Activated CD4-positive, alpha-beta T cell treated with anti-CD3 and anti-CD28 coated beads, Interleukin-2, amount 10 ng/mL, durations not matched to agents 7 days and 5 days (primary cell): Measurements from ENCODE around the gene SAMD4A. TPM values are rescaled to one million over a fixed set of nuclear protein-coding genes. Genes with fewer than 3 reads are reported as not detected.

Source experiments
- CTCF ChIA-PET: fragments of 350-600 bp; sonication (Branson Sonifier 250); formaldehyde crosslinking; loops from one replicate; lab custom pipeline; 2021; ENCODE audit warnings: antibody characterized with exemption; lab: Charles Lee
- POLR2A ChIA-PET: fragments of 350-600 bp; sonication (Branson Sonifier 250); formaldehyde crosslinking; loops from one replicate; lab custom pipeline; 2021; ENCODE audit warnings: antibody characterized with exemption; lab: Charles Lee
- DNase-seq: peaks from one replicate; pipeline ENCODE4 v3.0.0-alpha.2; 2020
- H3K27ac Mint-ChIP-seq: one replicate; pipeline ENCODE4 v1.8.0; 2021; ENCODE audit warnings: mild to moderate bottlenecking, moderate library complexity, mixed read lengths
- H3K27me3 Mint-ChIP-seq: one replicate; pipeline ENCODE4 v1.8.0; 2021; ENCODE audit warnings: mixed read lengths
- H3K36me3 Mint-ChIP-seq: one replicate; pipeline ENCODE4 v1.8.0; 2021; ENCODE audit warnings: low read depth, mixed read lengths
- H3K4me1 Mint-ChIP-seq: one replicate; pipeline ENCODE4 v1.8.0; 2021; ENCODE audit warnings: mixed read lengths
- H3K4me3 Mint-ChIP-seq: one replicate; pipeline ENCODE4 v1.8.0; 2021; ENCODE audit warnings: mild to moderate bottlenecking, moderate library complexity, mixed read lengths
- H3K9me3 Mint-ChIP-seq: one replicate; pipeline ENCODE4 v1.8.0; 2021; ENCODE audit warnings: mixed read lengths
- total RNA-seq, 2 experiments: library from RNA; stranded (reverse); gene quantifications; one replicate each; pipeline ENCODE4 v1.2.3, GENCODE V29; 2021

SAMD4A gene
- total RNA-seq, 2 experiments from 2014 or later, result 0.54 to 0.62 TPM

DNA sequence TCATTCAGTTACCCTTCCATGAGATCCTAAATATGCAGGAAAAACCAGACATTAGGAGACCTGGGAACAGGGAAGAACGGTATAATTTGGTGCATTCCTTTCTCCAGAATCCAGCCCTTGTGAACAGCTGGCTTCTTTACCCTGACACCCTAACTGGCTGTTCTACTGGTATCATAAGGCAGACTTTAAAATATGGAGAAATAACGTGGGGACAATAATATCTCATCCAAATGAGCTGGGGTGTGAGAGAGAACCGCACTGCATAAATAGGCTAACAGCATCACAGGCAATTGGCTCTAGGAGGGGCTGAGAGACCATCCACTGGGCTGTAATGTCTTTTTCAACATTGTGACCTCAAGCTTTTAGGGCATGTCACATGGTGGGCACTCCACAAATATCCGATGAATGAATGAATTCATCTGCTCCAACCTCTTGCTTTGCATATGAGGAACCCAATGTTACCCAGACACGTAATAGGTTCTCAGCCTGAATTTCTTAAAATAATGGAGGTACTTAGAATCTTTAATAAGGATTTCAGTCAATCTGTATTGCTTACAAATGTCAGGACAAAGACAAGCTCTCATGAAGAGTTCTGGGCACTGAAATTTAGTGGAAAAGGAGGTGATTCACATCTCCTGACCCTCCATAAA, 157.9 kb downstream of the SAMD4A start:
- Mint-ChIP-seq H3K4me1 (peaks cover 30% of the 10 kb centered on the region), H3K27me3 (peaks cover 18% of the 10 kb centered on the region), H3K4me3 (no peak overlapping the region), H3K36me3 (peaks cover 1% of the 10 kb centered on the region), H3K9me3 (no peaks in the 10 kb centered on the region), H3K27ac (no peak overlapping the region)
- POLR2A ChIA-PET, result no interaction called here
- CTCF ChIA-PET, result interaction anchor here (0.6 to 1.4 kb wide), 3 partner anchors 14 to 81 kb away, joined by 3 to 5 read pairs (median 3); no protein-coding TSS in a partner anchor
- DNase-seq, result no peak

DNA sequence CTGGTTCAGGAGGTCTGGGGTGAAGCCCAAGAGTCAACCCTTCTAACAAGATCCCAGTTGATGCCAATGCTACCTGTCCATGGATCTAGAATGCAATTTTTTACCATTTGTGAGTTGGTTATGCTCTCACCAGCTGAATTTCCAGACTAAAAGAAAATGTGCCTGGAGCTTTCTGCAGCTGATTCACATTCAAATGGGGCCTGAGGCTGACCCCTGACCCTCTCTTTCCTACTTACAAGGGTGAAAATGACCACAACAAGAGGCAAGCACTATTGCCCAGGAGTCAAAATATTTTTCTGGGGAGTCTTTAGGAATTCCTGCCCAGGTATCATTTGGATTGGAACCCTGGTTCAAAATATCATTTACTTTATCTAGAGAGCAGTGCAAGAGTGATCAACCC, 159.1 kb downstream of the SAMD4A start:
- POLR2A ChIA-PET, result no interaction called here
- H3K36me3 Mint-ChIP-seq, result peaks cover 1% of the 10 kb centered on the region
- no peaks in the 10 kb centered on the region for H3K9me3 Mint-ChIP-seq
- peaks cover 16% of the 10 kb centered on the region for H3K27me3 Mint-ChIP-seq
- H3K4me3 Mint-ChIP-seq, result no peak overlapping the region
- H3K4me1 Mint-ChIP-seq, result peaks cover 38% of the 10 kb centered on the region
- DNase-seq, result no peak
- CTCF ChIA-PET, result interaction anchor here (1.4 kb wide), 1 partner anchor 15 kb away, joined by 5 read pairs; no protein-coding TSS in a partner anchor
- H3K27ac Mint-ChIP-seq, result no peak overlapping the region

DNA sequence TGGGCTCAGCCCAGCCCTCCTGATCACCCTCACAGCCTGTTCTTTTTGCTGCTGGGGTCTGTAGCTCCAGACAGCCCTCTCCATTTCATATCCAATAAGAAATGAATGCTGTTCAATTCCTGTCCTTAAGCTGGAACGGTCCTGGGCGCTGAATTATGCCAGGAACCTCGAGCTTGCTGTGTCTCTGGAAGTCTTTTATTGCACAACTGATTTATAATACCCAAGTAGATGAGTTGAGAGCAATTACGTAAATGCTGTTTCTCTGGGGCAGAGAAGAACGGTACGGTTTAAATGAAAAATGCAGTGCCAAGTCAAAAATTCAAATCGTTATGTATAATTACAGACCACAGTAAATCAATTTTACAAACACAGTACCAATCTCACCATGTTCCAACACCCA, 161.0 kb downstream of the SAMD4A start:
- no peak for DNase-seq
- H3K9me3 Mint-ChIP-seq, result no peaks in the 10 kb centered on the region
- no peak overlapping the region for H3K4me3 Mint-ChIP-seq
- H3K36me3 Mint-ChIP-seq, result no peaks in the 10 kb centered on the region
- no peak overlapping the region for H3K27ac Mint-ChIP-seq
- CTCF ChIA-PET, result interaction anchor here (1.1 to 3.8 kb wide), 2 partner anchors 22 to 46 kb away, joined by 4 to 19 read pairs; no protein-coding TSS in a partner anchor
- POLR2A ChIA-PET, result no interaction called here
- peaks cover 32% of the 10 kb centered on the region for H3K4me1 Mint-ChIP-seq
- peaks cover 17% of the 10 kb centered on the region for H3K27me3 Mint-ChIP-seq

DNA sequence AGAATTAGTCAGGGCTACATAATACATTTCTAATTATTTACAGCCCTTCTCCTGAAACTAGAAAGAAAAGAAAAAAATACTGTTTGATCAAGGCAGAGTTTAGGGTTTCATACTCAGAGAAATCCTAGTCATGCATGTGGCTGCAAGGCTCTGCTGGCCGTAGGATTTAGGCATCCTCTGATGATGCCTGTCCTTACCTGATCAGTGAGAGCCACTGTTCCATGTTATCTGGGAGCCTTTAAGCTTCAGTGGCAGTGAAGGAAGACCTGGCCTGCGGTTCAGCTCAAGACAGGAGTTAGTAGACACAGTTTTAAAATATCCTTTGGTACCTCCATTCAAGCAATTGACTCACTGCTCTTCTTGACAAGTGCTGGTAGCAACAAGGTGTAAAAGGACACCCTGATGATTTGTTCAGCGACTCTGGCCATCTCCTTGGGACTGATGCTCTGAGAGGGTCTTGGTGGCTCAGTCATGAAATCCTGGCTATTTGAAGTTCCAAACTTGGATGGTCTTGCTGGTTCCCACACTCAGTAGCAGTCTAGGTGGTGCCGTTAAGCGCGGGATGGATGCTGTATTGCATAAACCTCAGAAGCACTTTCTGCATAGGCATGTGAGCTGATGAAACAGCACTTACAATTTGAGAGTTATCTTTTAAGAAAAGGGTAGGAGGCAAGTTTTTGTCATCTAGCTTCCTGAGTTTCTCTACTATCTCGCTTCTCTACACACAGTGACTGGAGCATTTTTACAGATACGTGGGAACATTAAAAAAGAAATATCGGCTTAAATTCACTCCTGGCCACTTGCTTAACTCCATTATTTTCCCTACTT, 162.0 kb downstream of the SAMD4A start:
- Mint-ChIP-seq H3K36me3 (no peaks in the 10 kb centered on the region), H3K4me1 (peaks cover 38% of the 10 kb centered on the region), H3K4me3 (no peak overlapping the region), H3K27me3 (peaks cover 14% of the 10 kb centered on the region), H3K27ac (no peak overlapping the region), H3K9me3 (no peaks in the 10 kb centered on the region)
- no peak for DNase-seq
- CTCF ChIA-PET, result interaction anchor here (1.1 to 3.8 kb wide), 3 partner anchors 23 to 88 kb away, joined by 3 to 19 read pairs (median 4); no protein-coding TSS in a partner anchor
- POLR2A ChIA-PET, result interaction anchor here (0.6 kb wide), 1 partner anchor 126 kb away, joined by 5 read pairs; no protein-coding TSS in a partner anchor

DNA sequence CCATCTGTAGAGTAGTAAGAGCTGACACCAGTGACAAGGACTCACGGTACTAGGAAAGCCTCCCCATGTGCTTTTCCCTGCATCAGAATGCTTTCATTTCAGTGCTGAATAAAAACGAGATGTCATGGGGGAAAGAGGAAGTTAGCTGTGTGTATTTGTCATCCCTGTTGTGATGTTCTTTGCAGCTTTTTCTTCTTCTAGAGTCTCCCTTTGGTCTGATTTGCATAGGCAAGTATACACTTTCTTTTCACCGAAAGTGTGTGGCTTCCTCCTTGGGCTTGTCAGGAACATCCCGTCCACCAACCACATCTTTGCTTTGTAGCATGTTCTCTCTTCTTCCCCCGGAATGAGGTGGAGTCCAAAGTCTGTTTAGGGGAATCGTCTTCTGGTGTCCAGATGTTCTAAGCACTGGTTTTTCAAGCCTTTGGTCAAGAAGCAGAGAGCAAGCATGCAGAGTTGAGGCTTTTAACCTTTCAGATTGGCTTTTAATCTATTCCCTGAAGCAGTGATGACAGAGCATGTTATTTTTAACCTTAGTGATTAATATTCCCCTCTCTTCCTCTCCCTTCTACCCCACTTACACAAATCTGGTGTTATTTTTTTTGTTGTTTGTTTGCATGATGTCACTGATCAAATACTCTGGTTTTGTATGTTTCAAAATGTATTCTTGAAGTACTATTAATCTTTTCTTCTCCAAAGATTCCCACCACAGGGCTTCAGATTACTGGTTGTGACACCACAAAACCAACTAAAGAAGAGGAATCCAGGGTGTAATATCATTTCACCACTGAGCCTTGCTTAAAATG, 163.4 kb downstream of the SAMD4A start:
- peak overlapping the region; percentile 39 for H3K4me3 Mint-ChIP-seq
- peak; percentile 53 for DNase-seq
- peak overlapping the region; percentile 79 for H3K27ac Mint-ChIP-seq
- H3K9me3 Mint-ChIP-seq, result no peaks in the 10 kb centered on the region
- ChIA-PET CTCF (interaction anchor here (3.8 kb wide), 1 partner anchor 43 kb away, joined by 19 read pairs; no protein-coding TSS in a partner anchor), POLR2A (interaction anchor here (0.7 kb wide), 1 partner anchor 249 kb away, joined by 3 read pairs; no protein-coding TSS in a partner anchor)
- peaks cover 38% of the 10 kb centered on the region for H3K4me1 Mint-ChIP-seq
- peaks cover 12% of the 10 kb centered on the region for H3K27me3 Mint-ChIP-seq
- no peaks in the 10 kb centered on the region for H3K36me3 Mint-ChIP-seq

DNA sequence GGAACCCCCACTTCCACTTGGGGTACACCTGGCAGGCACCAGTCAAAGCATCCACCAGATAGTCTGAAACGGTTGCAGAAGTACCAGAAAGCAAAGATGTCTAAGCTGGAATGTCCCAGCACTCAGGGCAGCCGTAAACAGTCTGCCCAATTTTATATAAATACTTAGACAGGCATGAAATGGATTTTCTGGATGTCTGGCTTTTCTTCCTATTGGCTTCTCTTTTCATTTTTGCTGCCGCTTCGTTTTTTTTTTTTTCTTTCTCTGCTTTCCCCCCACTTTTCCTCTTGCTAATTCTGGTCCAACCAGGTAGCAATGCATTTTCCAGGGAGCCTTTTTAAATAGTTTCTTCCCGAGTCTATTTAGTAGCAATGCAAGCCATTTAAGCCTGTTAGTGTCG, 168.0 kb downstream of the SAMD4A start:
- Mint-ChIP-seq H3K4me3 (no peak overlapping the region), H3K27me3 (peaks cover 2% of the 10 kb centered on the region), H3K9me3 (no peaks in the 10 kb centered on the region), H3K36me3 (peaks cover 3% of the 10 kb centered on the region), H3K4me1 (peaks cover 49% of the 10 kb centered on the region), H3K27ac (no peak overlapping the region)
- ChIA-PET CTCF (interaction anchor here (1.0 to 1.5 kb wide), 5 partner anchors 13 to 38 kb away, joined by 3 to 4 read pairs (median 3); no protein-coding TSS in a partner anchor), POLR2A (interaction anchor here (0.7 kb wide), 1 partner anchor 1439 kb away, joined by 3 read pairs; no protein-coding TSS in a partner anchor)
- DNase-seq, result no peak

DNA sequence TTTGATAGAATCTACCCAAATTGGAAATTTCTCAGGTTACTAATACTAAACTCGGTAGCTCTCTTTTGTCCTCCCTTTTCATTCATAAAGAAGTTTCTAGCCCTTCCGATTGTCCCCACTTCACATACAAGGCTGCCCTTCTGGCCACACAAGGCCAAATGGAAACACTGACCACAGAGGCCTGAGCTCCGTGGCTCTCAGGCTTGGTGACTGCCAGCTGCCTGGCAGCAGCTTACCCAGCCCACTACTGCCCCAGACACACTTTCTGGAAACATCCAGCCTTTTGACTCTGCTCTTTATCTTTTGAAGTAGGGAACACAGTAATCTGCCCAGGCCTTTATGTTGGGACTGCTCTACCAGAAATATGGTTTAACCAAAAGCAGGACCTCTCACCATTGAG, 168.5 kb downstream of the SAMD4A start:
- H3K27me3 Mint-ChIP-seq, result peaks cover 2% of the 10 kb centered on the region
- DNase-seq, result no peak
- peaks cover 4% of the 10 kb centered on the region for H3K9me3 Mint-ChIP-seq
- H3K4me3 Mint-ChIP-seq, result no peak overlapping the region
- peaks cover 4% of the 10 kb centered on the region for H3K36me3 Mint-ChIP-seq
- CTCF ChIA-PET, result interaction anchor here (1.3 to 1.5 kb wide), 2 partner anchors 16 to 32 kb away, joined by 3 to 4 read pairs; no protein-coding TSS in a partner anchor
- POLR2A ChIA-PET, result no interaction called here
- peaks cover 44% of the 10 kb centered on the region for H3K4me1 Mint-ChIP-seq
- no peak overlapping the region for H3K27ac Mint-ChIP-seq

DNA sequence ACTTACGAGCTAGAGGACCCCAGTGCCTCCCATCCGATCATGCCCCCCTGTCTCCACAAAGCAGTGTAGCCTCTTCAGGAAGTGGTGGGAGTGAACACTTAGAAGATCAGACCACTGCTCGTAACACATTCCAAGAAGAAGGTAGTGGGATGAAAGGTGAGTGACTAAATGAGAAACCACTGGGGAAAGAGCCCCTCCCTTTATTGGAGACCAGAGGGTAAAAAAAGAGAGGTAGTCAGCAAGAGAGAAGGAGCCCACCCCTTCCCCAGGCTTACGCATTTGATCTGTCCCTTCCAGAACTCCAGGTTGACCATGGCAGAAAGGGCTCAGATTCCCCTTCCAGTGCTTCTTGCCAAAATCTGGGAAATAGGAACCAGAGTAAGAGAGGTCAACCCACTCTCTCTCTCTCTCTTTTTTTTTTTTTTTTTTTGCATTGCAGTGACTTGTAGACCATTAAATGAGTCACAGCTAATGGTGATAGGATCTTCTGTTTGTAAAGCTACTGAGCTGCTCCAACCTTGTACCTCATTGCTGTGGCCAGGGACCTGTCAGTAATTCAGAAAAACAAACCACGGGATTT, 170.3 kb downstream of the SAMD4A start:
- no peak overlapping the region for H3K4me3 Mint-ChIP-seq
- DNase-seq, result no peak
- peak overlapping the region; percentile 38 for H3K27ac Mint-ChIP-seq

DNA sequence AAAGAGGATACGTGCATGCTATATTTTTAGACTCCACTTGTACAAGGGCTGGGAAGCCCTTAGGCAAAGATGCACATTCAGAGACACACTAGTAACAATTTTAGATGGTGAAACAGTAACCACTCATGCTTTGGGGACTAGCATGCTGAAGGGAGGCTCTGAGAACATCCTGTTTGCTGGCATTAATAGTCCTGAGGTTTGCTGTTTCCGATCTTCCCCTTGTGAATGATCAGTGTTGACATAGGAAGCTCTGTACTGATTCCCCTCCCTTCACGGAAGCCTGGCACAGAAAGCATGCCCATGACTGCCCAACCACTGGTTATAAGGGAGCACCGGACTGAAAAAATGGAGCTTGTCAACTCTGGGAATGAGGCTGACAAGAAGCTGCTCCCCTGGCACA, 171.1 kb downstream of the SAMD4A start:
- peaks cover 7% of the 10 kb centered on the region for H3K9me3 Mint-ChIP-seq
- ChIA-PET CTCF (interaction anchor here (1.1 kb wide), 1 partner anchor 66 kb away, joined by 3 read pairs; no protein-coding TSS in a partner anchor), POLR2A (no interaction called here)
- no peak for DNase-seq
- peaks cover 9% of the 10 kb centered on the region for H3K36me3 Mint-ChIP-seq
- H3K4me1 Mint-ChIP-seq, result peaks cover 59% of the 10 kb centered on the region
- no peak overlapping the region for H3K4me3 Mint-ChIP-seq
- H3K27me3 Mint-ChIP-seq, result peaks cover 4% of the 10 kb centered on the region
- no peak overlapping the region for H3K27ac Mint-ChIP-seq

More for the DNA sequence above, 170.3 kb downstream of the SAMD4A start:
- Mint-ChIP-seq H3K4me1 (peaks cover 51% of the 10 kb centered on the region), H3K36me3 (peaks cover 9% of the 10 kb centered on the region), H3K27me3 (peaks cover 4% of the 10 kb centered on the region), H3K9me3 (peaks cover 7% of the 10 kb centered on the region)
- ChIA-PET CTCF (interaction anchor here (0.7 kb wide), 1 partner anchor 213 kb away, joined by 3 read pairs; no protein-coding TSS in a partner anchor), POLR2A (no interaction called here)

DNA sequence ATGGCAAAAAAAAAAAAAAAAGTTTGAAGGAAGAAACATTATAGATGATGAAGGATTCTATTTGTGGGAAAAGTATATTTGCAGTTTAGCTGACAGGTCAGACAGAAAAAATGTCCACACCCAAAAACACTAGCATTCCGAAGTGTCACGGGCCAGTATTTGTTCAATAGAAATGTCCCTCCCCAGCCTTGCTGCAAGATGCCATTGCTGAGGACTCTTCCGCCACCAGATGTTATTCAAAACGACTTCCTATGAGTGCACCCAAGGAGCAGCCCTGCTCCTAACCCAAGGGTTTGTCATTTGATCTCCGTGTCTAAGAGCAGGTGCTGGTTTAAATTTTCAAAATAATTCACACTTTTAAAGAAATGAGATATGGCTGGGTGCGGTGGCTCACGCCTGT, 172.6 kb downstream of the SAMD4A start:
- H3K27me3 Mint-ChIP-seq, result peaks cover 4% of the 10 kb centered on the region
- H3K4me1 Mint-ChIP-seq, result peaks cover 66% of the 10 kb centered on the region
- POLR2A ChIA-PET, result no interaction called here
- H3K9me3 Mint-ChIP-seq, result peaks cover 7% of the 10 kb centered on the region
- H3K36me3 Mint-ChIP-seq, result peaks cover 9% of the 10 kb centered on the region
- DNase-seq, result no peak
- H3K4me3 Mint-ChIP-seq, result no peak overlapping the region
- H3K27ac Mint-ChIP-seq, result no peak overlapping the region
- CTCF ChIA-PET, result interaction anchor here (0.6 kb wide), 1 partner anchor 35 kb away, joined by 3 read pairs; no protein-coding TSS in a partner anchor

DNA sequence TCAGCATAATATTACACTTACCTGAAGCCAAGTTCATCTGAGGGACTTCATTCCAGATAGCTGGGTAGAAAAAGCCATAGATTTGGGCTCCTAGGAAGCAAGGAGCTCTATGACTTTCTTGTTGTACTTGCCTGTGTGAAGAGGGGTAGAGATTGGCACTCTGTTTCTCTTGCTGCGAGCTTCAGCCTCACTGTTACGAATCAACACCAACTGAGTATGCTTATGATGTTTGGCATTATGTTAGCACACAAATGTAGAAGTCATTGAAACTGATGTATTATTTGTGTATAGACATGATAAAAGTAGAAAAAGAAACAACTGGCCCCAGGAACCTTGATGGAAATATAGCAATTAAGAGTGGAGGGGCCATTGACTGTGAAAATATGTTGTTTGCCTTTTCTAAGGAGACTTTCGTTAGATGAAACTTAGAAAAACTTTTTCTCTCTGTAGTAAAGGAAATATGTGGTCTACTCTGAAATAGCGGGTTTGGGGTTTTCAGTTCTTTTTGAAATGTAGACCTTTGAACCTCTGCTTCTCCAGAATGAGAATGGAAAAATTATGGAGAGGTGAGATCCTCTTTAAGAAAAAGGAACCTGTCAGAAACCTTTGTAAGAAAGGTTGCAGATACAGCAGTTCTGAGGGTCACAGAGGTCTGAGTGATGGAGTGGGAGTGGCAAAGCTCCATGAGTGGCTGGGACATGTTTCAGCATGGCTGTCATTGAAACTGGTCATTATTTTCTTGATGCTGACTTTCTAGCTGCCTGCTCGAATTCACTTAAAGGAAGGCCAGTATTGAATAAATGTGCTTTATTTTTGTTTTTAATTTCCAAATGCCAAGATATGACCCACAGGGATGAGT, 175.8 kb downstream of the SAMD4A start:
- no peak for DNase-seq
- peaks cover 56% of the 10 kb centered on the region for H3K4me1 Mint-ChIP-seq
- peak overlapping the region; percentile 1 for H3K4me3 Mint-ChIP-seq
- ChIA-PET CTCF (interaction anchor here (0.6 to 3.0 kb wide), 2 partner anchors 31 to 209 kb away, joined by 4 to 10 read pairs; no protein-coding TSS in a partner anchor), POLR2A (no interaction called here)
- H3K9me3 Mint-ChIP-seq, result peaks cover 7% of the 10 kb centered on the region
- H3K36me3 Mint-ChIP-seq, result peaks cover 9% of the 10 kb centered on the region
- H3K27ac Mint-ChIP-seq, result peak overlapping the region; percentile 82
- peaks cover 11% of the 10 kb centered on the region for H3K27me3 Mint-ChIP-seq
